Measurements from ENCODE around the gene CPNE7.
"Not testable (repeated sequence)": the region's sequence is repeated elsewhere in the genome, so short reads cannot be mapped to it uniquely, and the experiment has no call there.

CPNE7 gene

GRCh38 chr16:89582614-89583196 is 7.1 kb downstream of the CPNE7 start:
- DNase-seq (ENCODE audit: low read depth in 1 of 2, low spot score in 1 of 2), result no peak

GRCh38 chr16:89583197-89583894 is 7.8 kb downstream of the CPNE7 start:
- DNase-seq (ENCODE audit: low read depth in 1 of 2, low spot score in 1 of 2), result no peak

GRCh38 chr16:89583895-89584644 is 8.5 kb downstream of the CPNE7 start:
- no peak for DNase-seq (ENCODE audit: low read depth in 1 of 2, low spot score in 1 of 2)

GRCh38 chr16:89584768-89585549 is 9.4 kb downstream of the CPNE7 start:
- DNase-seq (ENCODE audit: low read depth in 1 of 2, low spot score in 1 of 2), result no peak

GRCh38 chr16:89586218-89586617 is 10.7 kb downstream of the CPNE7 start:
- DNase-seq (ENCODE audit: low read depth in 1 of 2, low spot score in 1 of 2), result no peak

GRCh38 chr16:89586853-89587252 is 11.3 kb downstream of the CPNE7 start:
- no peak for DNase-seq (ENCODE audit: low read depth in 1 of 2, low spot score in 1 of 2)

- not testable (repeated sequence) for DNase-seq (ENCODE audit: low read depth in 1 of 2, low spot score in 1 of 2)
Observed at GRCh38 chr16:89587676-89588075, 12.1 kb downstream of the CPNE7 start.

GRCh38 chr16:89588413-89589109 is 13.0 kb downstream of the CPNE7 start:
- DNase-seq (ENCODE audit: low read depth in 1 of 2, low spot score in 1 of 2), result no peak

- no peak for DNase-seq (ENCODE audit: low read depth in 1 of 2, low spot score in 1 of 2)
Observed at GRCh38 chr16:89589241-89589926, 13.8 kb downstream of the CPNE7 start.

- DNase-seq (ENCODE audit: low read depth in 1 of 2, low spot score in 1 of 2), result no peak
Observed at GRCh38 chr16:89593841-89594240, 18.3 kb downstream of the CPNE7 start.

- no peak for DNase-seq (ENCODE audit: low read depth in 1 of 2, low spot score in 1 of 2)
Observed at GRCh38 chr16:89595330-89596060, 19.9 kb downstream of the CPNE7 start.

- no peak for DNase-seq (ENCODE audit: low read depth in 1 of 2, low spot score in 1 of 2)
Observed at GRCh38 chr16:89596061-89596689, 20.6 kb downstream of the CPNE7 start.

- DNase-seq (ENCODE audit: low read depth in 1 of 2, low spot score in 1 of 2), result no peak
Observed at GRCh38 chr16:89596957-89597649, 21.5 kb downstream of the CPNE7 start.

GRCh38 chr16:89598199-89598598 is 22.6 kb downstream of the CPNE7 start:
- DNase-seq (ENCODE audit: low read depth in 1 of 2, low spot score in 1 of 2), result no peak

GRCh38 chr16:89599451-89599858 is 23.9 kb downstream of the CPNE7 start:
- no peak for DNase-seq (ENCODE audit: low read depth in 1 of 2, low spot score in 1 of 2)

- DNase-seq (ENCODE audit: low read depth in 1 of 2, low spot score in 1 of 2), result no peak
Observed at GRCh38 chr16:89599902-89600301, 24.3 kb downstream of the CPNE7 start.

- DNase-seq (ENCODE audit: low read depth in 1 of 2, low spot score in 1 of 2), result no peak
Observed at GRCh38 chr16:89600427-89600826, 24.9 kb downstream of the CPNE7 start.

GRCh38 chr16:89600956-89601355 is 25.4 kb downstream of the CPNE7 start:
- DNase-seq (ENCODE audit: low read depth in 1 of 2, low spot score in 1 of 2), result no peak

GRCh38 chr16:89601906-89602272 is 26.3 kb downstream of the CPNE7 start:
- DNase-seq (ENCODE audit: low read depth in 1 of 2, low spot score in 1 of 2), result no peak
